Thoracic aorta (tissue), 2 donors: ENCODE measurements around the gene CHSY1. TPM values are rescaled to one million over a fixed set of nuclear protein-coding genes. Genes with fewer than 3 reads are reported as not detected.
A peak's percentile ranks its signal among the peaks of the same experiment; 100 is the strongest.

Experiments
- ATAC-seq: fragments of 150-250 bp; one replicate; pipeline ENCODE4 v1.8.0; 2017; ENCODE audit warnings: low read depth; ENCODE audit not compliant: insufficient number of reproducible peaks, low FRiP score
- DNase-seq: peaks from one replicate; pipeline ENCODE4 v3.0.0-alpha.2; 2020; ENCODE audit warnings: low spot score
- H3K27ac ChIP-seq, 2 donors: fragments of 200-600 bp; sonication (generic); 1 replicate in 1 of 2; 2 replicates in 1 of 2; pipeline ENCODE4 v1.5.1; 2016; ENCODE audit warnings: mild to moderate bottlenecking in 2 of 2, moderate library complexity in 2 of 2
- H3K27me3 ChIP-seq: fragments of 200-600 bp; sonication (generic); replicated peaks from 2 replicates; pipeline ENCODE4 v1.6.0; 2016; ENCODE audit warnings: mild to moderate bottlenecking; ENCODE audit not compliant: insufficient read depth
- H3K36me3 ChIP-seq: fragments of 200-600 bp; sonication (generic); one replicate; pipeline ENCODE4 v1.5.1; 2016
- H3K4me1 ChIP-seq, 2 donors: fragments of 200-600 bp; sonication (generic); 1 replicate in 1 of 2; 2 replicates in 1 of 2; pipeline versions ENCODE4 v1.5.1 to v1.6.0; 2016; ENCODE audit warnings: low read depth in 2 of 2, mild to moderate bottlenecking in 1 of 2; ENCODE audit not compliant: control insufficient read depth in 1 of 2
- H3K4me3 ChIP-seq: fragments of 200-600 bp; sonication (generic); 2 replicates; pipeline ENCODE4 v1.5.1; 2016; ENCODE audit warnings: mild to moderate bottlenecking
- H3K9me3 ChIP-seq: fragments of 200-600 bp; sonication (generic); 2 replicates; pipeline ENCODE4 v1.5.1; 2016
- CTCF ChIP-seq: fragments of 200-600 bp; sonication (generic); IDR thresholded peaks from one replicate; pipeline ENCODE4 v1.5.1; 2019; ENCODE audit warnings: antibody characterized with exemption
- total RNA-seq, 2 donors: library from RNA; depleted of rRNA; stranded (reverse); fragments of >200 nt; gene quantifications; one replicate each; pipeline versions ENCODE4 v1.1.0 to v1.2.3, GENCODE V29; 2016

CHSY1 gene
- total RNA-seq, 2 donors from 2014 or later = 35.7 to 153 TPM

GRCh38 chr15:101156509-101157159 lies 95.2 kb downstream of the CHSY1 start:
- DNase-seq (no peak), ATAC-seq (no peak)
- H3K27ac ChIP-seq = no peak overlapping the region
- TF ChIP-seq CTCF = no peak
- no peaks in the 10 kb centered on the region for H3K9me3 ChIP-seq
- no peaks in the 10 kb centered on the region for H3K4me1 ChIP-seq
- H3K27me3 ChIP-seq = no peaks in the 10 kb centered on the region
- H3K4me3 ChIP-seq = no peak overlapping the region
- H3K36me3 ChIP-seq = no peaks in the 10 kb centered on the region

- DNase-seq (no peak), ATAC-seq (no peak)
- Histone ChIP-seq H3K4me1 (no peaks in the 10 kb centered on the region), H3K9me3 (no peaks in the 10 kb centered on the region), H3K27me3 (no peaks in the 10 kb centered on the region), H3K27ac (no peak overlapping the region), H3K36me3 (no peaks in the 10 kb centered on the region), H3K4me3 (no peak overlapping the region)
- TF ChIP-seq CTCF = no peak
Observed at GRCh38 chr15:101156061-101156460, 95.8 kb downstream of the CHSY1 start.

GRCh38 chr15:101153801-101154656 lies 97.8 kb downstream of the CHSY1 start:
- Histone ChIP-seq H3K27me3 (no peaks in the 10 kb centered on the region), H3K36me3 (no peaks in the 10 kb centered on the region), H3K27ac (no peak overlapping the region), H3K4me3 (no peak overlapping the region), H3K4me1 (peaks cover 0 to 4% of the 10 kb centered on the region in 2 donors), H3K9me3 (no peaks in the 10 kb centered on the region)
- ATAC-seq = no peak
- no peak for TF ChIP-seq CTCF
- DNase-seq = no peak

- no peak overlapping the region for H3K4me3 ChIP-seq
- ATAC-seq (no peak), DNase-seq (no peak)
- H3K9me3 ChIP-seq = no peaks in the 10 kb centered on the region
- H3K4me1 ChIP-seq = peaks cover 0 to 13% of the 10 kb centered on the region in 2 donors
- H3K36me3 ChIP-seq = no peaks in the 10 kb centered on the region
- TF ChIP-seq CTCF = peak; percentile 10
- H3K27me3 ChIP-seq = no peaks in the 10 kb centered on the region
- H3K27ac ChIP-seq = no peak overlapping the region
Observed at GRCh38 chr15:101152914-101153313, 98.9 kb downstream of the CHSY1 start.

GRCh38 chr15:101151288-101151687 lies 100.6 kb downstream of the CHSY1 start:
- Histone ChIP-seq H3K4me3 (no peak overlapping the region), H3K9me3 (no peaks in the 10 kb centered on the region), H3K27me3 (no peaks in the 10 kb centered on the region), H3K36me3 (no peaks in the 10 kb centered on the region), H3K27ac (no peak overlapping the region), H3K4me1 (peaks cover 0 to 13% of the 10 kb centered on the region in 2 donors)
- TF ChIP-seq CTCF = no peak
- ATAC-seq = no peak
- DNase-seq = no peak
